Lung (tissue), 16 donors: Measurements from ENCODE around the gene WDR55. TPM values are rescaled to one million over a fixed set of nuclear protein-coding genes. Genes with fewer than 3 reads are reported as not detected.
"Not testable (repeated sequence)": the region's sequence is repeated elsewhere in the genome, so short reads cannot be mapped to it uniquely, and the experiment has no call there.

ENCODE experiments used
- ATAC-seq: fragments of 200-7000 bp; cut with Tn5 transposase; one replicate; pipeline ENCODE4 v1.9.1; 2020; ENCODE audit warnings: moderate number of reproducible peaks; ENCODE audit not compliant: insufficient read depth, low FRiP score
- DNase-seq, 3 donors: peaks; one replicate each; pipeline ENCODE4 v3.0.0-alpha.2; 2013 to 2017
- H3K27ac ChIP-seq, 2 donors: one replicate each; pipeline ENCODE4 v1.5.1; 2013; ENCODE audit warnings: mild to moderate bottlenecking in 2 of 2, moderate library complexity in 2 of 2, control low read depth in 1 of 2, inconsistent platforms in 1 of 2, low read depth in 1 of 2, low read length in 1 of 2
- H3K27me3 ChIP-seq, 3 donors: one replicate each; pipeline ENCODE4 v1.5.1; 2013; ENCODE audit warnings: low read length in 2 of 3; ENCODE audit not compliant: control insufficient read depth in 3 of 3, insufficient read depth in 3 of 3
- H3K36me3 ChIP-seq, 4 donors: one replicate each; pipeline ENCODE4 v1.5.1; 2013; ENCODE audit warnings: low read length in 4 of 4, mild to moderate bottlenecking in 1 of 4, moderate library complexity in 1 of 4; ENCODE audit not compliant: control insufficient read depth in 4 of 4, insufficient read depth in 4 of 4
- H3K4me1 ChIP-seq, 5 donors: one replicate each; pipeline ENCODE4 v1.5.1; 2013; ENCODE audit warnings: low read length in 5 of 5, mild to moderate bottlenecking in 2 of 5, moderate library complexity in 1 of 5; ENCODE audit not compliant: control insufficient read depth in 5 of 5, insufficient read depth in 5 of 5
- H3K4me3 ChIP-seq: one replicate; pipeline ENCODE4 v1.5.1; 2013; ENCODE audit warnings: mild to moderate bottlenecking, control low read depth, moderate library complexity
- H3K9ac ChIP-seq, 2 donors: one replicate each; pipeline ENCODE4 v1.5.1; 2013; ENCODE audit warnings: low read length in 2 of 2, control low read depth in 1 of 2; ENCODE audit not compliant: insufficient read depth in 1 of 2
- H3K9me3 ChIP-seq, 4 donors: one replicate each; pipeline ENCODE4 v1.5.1; 2013; ENCODE audit warnings: low read length in 3 of 4, mild to moderate bottlenecking in 1 of 4, moderate library complexity in 1 of 4; ENCODE audit not compliant: control insufficient read depth in 4 of 4, insufficient read depth in 3 of 4
- whole genome bisulfite sequencing, 2 donors: extraction: QIAGEN DNeasy Blood & Tissue Kit; methylation state at CpG; one replicate each; pipeline ENCODE4 v1.1.7; 2013; 5-methylcytosine and 5-hydroxymethylcytosine counted together
- long read RNA-seq, 5 donors: transcript quantifications; one replicate each; lab custom pipeline, GENCODE V29; 2026
- polyA plus RNA-seq, 2 donors: library from polyadenylated mRNA; stranded (reverse); fragments of 200-250 nt; gene quantifications; one replicate each; pipeline ENCODE4 v1.2.1, GENCODE V29; 2013
- total RNA-seq, 2 donors: library from RNA; depleted of rRNA in 1 of 2; stranded (reverse); fragments of >200 nt in 1 of 2; gene quantifications; one replicate each; pipeline ENCODE4 v1.2.1, GENCODE V29; 2014 to 2021
- TF ChIP-seq, protein P1 (sequence below): IDR thresholded peaks from 2 replicates; pipeline ENCODE4 v1.5.1; 2012; ENCODE audit warnings: mild to moderate bottlenecking; ENCODE audit errors: control extremely low read depth, extremely low read depth
- donor health status: control.
- donor health status: control.
- donor health status: Bipolar disorder and iron deficiency.
- donor health status: healthy.
- donor health status: DM: yes; HTN: yes; CAD: no.

WDR55 gene, protein sequence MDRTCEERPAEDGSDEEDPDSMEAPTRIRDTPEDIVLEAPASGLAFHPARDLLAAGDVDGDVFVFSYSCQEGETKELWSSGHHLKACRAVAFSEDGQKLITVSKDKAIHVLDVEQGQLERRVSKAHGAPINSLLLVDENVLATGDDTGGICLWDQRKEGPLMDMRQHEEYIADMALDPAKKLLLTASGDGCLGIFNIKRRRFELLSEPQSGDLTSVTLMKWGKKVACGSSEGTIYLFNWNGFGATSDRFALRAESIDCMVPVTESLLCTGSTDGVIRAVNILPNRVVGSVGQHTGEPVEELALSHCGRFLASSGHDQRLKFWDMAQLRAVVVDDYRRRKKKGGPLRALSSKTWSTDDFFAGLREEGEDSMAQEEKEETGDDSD
- total RNA-seq (10 to 100 TPM; 15.0 to 25.5 TPM), polyA plus RNA-seq (10 to 100 TPM; 16.6 to 17.9 TPM)
- long read RNA-seq, donor 1, full-length matches to known transcripts: 2 of 2 reads
- long read RNA-seq, donor 1, partial matches to known transcripts: 0 of 2 reads
- long read RNA-seq, donor 1, other reads (novel, unspliced or antisense): 0 of 2 reads
- long read RNA-seq, donor 2: 0 reads
- long read RNA-seq, donor 3: 0 reads
- long read RNA-seq, donor 4, full-length matches to known transcripts: 1 of 1 reads
- long read RNA-seq, donor 4, partial matches to known transcripts: 0 of 1 reads
- long read RNA-seq, donor 4, other reads (novel, unspliced or antisense): 0 of 1 reads
- long read RNA-seq, donor 5, full-length matches to known transcripts: 5 of 114 reads
- long read RNA-seq, donor 5, partial matches to known transcripts: 98 of 114 reads
- long read RNA-seq, donor 5, other reads (novel, unspliced or antisense): 11 of 114 reads

DNA sequence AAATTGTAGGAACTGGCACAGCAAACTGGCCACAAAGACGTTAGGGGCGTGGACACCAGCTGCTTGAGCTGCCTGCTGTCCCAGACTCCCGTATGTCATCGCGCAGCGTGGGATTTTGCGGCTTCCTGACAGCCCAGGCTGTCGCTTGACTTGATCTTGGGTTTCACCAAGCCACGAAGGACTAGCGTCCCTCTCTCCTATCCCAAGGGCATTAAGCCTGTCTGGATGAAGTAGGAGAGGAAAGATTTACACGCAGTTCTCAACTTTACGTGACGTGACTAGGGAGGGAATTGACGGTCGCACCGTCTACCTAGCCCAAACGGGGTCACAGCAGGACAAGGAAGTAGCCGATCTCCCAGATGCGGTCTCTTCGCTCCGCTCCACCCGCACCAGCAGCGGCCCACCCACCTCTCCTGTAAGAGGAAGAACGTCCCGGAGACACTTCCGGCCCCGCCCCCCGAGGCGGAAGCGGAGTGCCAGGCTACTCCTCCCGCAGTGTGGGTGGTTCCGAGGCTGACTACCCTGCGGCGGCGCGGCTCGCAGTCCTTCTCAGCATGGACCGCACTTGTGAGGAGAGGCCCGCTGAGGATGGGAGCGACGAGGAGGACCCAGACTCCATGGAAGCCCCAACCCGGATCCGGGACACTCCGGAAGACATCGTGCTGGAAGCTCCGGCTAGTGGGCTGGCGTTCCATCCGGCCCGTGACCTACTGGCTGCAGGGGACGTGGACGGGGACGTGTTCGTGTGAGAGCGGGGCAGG is at the start of gene WDR55:
Gene WDR55, plus strand, starts transcription at position 546 of the 761 bp plus-strand sequence. Its CDS starts 9 bp downstream, at position 555.
- Histone ChIP-seq H3K4me1 (peaks cover 0 to 10% (median 3%) of the 10 kb centered on the region in 5 donors), H3K4me3 (peak within 1 kb of the TSS; percentile 86), H3K36me3 (peaks cover 31 to 46% (median 33%) of the 10 kb centered on the region in 4 donors), H3K9ac (peak within 1 kb of the TSS; percentile 33 to 78), H3K27ac (peak within 1 kb of the TSS; percentile 91 to 96), H3K27me3 (no peaks in the 10 kb centered on the region), H3K9me3 (no peaks in the 10 kb centered on the region)
- 0 to 1% methylated on average over 52 to 54 of the region's 54 CpGs for WGBS, 2 donors
- ATAC-seq: peak; percentile 97
- TF ChIP-seq, protein P1, sequence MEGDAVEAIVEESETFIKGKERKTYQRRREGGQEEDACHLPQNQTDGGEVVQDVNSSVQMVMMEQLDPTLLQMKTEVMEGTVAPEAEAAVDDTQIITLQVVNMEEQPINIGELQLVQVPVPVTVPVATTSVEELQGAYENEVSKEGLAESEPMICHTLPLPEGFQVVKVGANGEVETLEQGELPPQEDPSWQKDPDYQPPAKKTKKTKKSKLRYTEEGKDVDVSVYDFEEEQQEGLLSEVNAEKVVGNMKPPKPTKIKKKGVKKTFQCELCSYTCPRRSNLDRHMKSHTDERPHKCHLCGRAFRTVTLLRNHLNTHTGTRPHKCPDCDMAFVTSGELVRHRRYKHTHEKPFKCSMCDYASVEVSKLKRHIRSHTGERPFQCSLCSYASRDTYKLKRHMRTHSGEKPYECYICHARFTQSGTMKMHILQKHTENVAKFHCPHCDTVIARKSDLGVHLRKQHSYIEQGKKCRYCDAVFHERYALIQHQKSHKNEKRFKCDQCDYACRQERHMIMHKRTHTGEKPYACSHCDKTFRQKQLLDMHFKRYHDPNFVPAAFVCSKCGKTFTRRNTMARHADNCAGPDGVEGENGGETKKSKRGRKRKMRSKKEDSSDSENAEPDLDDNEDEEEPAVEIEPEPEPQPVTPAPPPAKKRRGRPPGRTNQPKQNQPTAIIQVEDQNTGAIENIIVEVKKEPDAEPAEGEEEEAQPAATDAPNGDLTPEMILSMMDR: no peak
- DNase-seq: peak; percentile 94 to 96 (median 95)

DNA sequence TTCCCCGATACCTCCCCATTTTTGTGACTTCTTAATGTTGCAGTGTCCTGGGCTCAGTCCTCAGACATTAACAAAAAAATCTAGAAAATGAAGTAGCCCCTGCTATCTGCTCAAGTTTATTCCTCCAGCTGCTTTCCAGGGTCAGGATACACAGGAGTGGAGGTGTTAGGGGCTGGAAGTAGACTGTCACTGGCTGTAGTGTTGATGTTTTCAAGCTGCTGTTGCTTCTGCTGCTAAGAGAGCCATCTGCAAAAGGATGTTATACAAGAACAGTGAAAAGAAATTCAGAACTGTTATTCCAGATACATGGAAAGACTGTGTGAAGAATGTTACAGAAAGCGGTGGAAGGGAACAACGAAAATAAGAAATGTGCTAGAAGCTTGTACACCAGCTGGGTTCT is 42.4 kb upstream of the WDR55 start:
- no peak overlapping the region for H3K27ac ChIP-seq
- TF ChIP-seq, protein P1: no peak
- H3K9ac ChIP-seq: no peak overlapping the region
- H3K36me3 ChIP-seq: no peaks in the 10 kb centered on the region
- H3K4me3 ChIP-seq: no peak overlapping the region
- no peaks in the 10 kb centered on the region for H3K9me3 ChIP-seq
- H3K4me1 ChIP-seq: peaks cover 0 to 15% (median 0%) of the 10 kb centered on the region in 5 donors
- 84 to 90% methylated on average over 3 of the region's 3 CpGs for WGBS, 2 donors
- DNase-seq (peak; percentile 83 to 96 (median 93)), ATAC-seq (no peak)
- no peaks in the 10 kb centered on the region for H3K27me3 ChIP-seq

DNA sequence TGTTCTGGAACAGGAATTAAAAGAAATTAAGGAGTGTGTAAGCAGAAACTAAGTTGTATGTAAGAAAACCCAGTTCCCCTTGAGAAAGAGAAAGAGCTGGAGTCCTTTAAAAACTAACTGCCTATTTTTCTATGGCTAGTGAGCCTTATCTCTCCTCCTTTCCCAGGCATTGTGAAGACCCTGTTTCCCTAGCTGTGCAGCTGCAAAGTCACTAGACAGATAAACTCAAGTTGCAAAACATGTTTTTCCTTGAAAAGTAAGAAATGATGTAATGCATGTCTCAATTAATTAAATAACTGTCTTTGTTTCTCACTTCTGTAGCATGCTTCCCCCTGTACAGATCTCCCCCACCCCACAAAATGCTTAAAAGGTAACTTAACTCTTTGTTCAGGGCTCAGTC is 41.6 kb upstream of the WDR55 start:
- not testable (repeated sequence) for H3K27ac ChIP-seq, H3K9ac ChIP-seq, ATAC-seq, DNase-seq, H3K36me3 ChIP-seq, H3K9me3 ChIP-seq, H3K4me3 ChIP-seq, H3K27me3 ChIP-seq
- H3K4me1 ChIP-seq: peaks cover 0 to 15% (median 0%) of the 10 kb centered on the region in 5 donors

DNA sequence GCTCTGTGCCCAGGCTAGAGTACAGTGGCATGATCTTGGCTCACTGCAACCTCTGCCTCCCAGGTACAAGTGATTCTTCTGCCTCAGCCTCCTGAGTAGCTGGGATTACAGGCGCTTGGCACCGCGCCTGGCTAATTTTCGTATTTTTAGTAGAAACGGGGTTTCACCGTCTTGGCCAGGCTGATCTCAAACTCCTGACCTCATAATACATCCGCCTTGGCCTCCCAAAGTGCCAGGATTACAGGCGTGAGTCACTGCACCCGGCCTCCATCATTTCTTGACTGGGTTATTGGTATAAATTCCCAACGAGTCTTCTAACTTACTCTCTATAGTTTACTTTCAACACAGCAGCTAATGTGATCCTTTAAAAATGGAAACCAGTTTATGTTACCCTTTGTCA is 39.8 kb upstream of the WDR55 start:
- H3K9ac ChIP-seq, DNase-seq, H3K36me3 ChIP-seq, H3K4me3 ChIP-seq, ATAC-seq, H3K27me3 ChIP-seq, H3K27ac ChIP-seq, H3K9me3 ChIP-seq: not testable (repeated sequence)
- H3K4me1 ChIP-seq: peaks cover 0 to 15% (median 0%) of the 10 kb centered on the region in 5 donors
- WGBS, 2 donors: 88 to 92% methylated on average over 10 of the region's 10 CpGs
